HFF-Myc (cell line): Measurements from ENCODE around the gene RCOR1.

ENCODE experiments used
- DNase-seq: peaks from one replicate; pipeline ENCODE4 v3.0.0-alpha.2; 2011; ENCODE audit warnings: low read depth; ENCODE audit errors: extremely low read depth
- H3K4me3 ChIP-seq: replicated peaks from 2 replicates; pipeline ENCODE4 v1.5.1; 2011; ENCODE audit warnings: low read depth, mild to moderate bottlenecking, control low read depth, low read length
- TF ChIP-seq, protein P1 (sequence below): IDR thresholded peaks from 2 replicates; pipeline ENCODE4 v1.5.1; 2012; ENCODE audit warnings: mild to moderate bottlenecking, low read depth, low read length, control low read depth; ENCODE audit errors: missing control alignments

The RCOR1 gene

GRCh38 chr14:102734436-102734835 is 142.0 kb downstream of the RCOR1 start:
- TF ChIP-seq, protein P1, sequence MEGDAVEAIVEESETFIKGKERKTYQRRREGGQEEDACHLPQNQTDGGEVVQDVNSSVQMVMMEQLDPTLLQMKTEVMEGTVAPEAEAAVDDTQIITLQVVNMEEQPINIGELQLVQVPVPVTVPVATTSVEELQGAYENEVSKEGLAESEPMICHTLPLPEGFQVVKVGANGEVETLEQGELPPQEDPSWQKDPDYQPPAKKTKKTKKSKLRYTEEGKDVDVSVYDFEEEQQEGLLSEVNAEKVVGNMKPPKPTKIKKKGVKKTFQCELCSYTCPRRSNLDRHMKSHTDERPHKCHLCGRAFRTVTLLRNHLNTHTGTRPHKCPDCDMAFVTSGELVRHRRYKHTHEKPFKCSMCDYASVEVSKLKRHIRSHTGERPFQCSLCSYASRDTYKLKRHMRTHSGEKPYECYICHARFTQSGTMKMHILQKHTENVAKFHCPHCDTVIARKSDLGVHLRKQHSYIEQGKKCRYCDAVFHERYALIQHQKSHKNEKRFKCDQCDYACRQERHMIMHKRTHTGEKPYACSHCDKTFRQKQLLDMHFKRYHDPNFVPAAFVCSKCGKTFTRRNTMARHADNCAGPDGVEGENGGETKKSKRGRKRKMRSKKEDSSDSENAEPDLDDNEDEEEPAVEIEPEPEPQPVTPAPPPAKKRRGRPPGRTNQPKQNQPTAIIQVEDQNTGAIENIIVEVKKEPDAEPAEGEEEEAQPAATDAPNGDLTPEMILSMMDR = no peak
- DNase-seq = no peak
- no peak overlapping the region for H3K4me3 ChIP-seq

DNA sequence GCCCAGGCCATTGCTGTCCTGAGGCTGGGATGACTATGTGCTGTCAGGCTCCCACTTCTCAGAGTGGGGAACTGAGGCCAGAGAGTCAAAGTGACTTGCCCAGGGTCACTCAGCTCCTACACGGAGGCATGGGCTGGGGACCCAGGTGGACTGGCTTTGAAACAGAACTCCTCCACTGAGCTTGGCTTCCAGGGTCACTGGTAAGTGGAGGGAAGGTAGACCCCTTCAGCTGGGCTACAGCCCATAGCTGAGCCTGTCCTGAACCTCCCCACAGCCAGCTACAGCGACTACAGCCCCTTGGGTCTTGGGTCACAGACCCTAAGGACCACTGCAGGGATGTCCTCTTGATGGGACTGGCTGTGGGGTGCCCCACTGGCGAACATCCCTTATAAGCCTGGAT is 144.5 kb downstream of the RCOR1 start:
- TF ChIP-seq, protein P1 = no peak
- DNase-seq = no peak
- H3K4me3 ChIP-seq = no peak overlapping the region

DNA sequence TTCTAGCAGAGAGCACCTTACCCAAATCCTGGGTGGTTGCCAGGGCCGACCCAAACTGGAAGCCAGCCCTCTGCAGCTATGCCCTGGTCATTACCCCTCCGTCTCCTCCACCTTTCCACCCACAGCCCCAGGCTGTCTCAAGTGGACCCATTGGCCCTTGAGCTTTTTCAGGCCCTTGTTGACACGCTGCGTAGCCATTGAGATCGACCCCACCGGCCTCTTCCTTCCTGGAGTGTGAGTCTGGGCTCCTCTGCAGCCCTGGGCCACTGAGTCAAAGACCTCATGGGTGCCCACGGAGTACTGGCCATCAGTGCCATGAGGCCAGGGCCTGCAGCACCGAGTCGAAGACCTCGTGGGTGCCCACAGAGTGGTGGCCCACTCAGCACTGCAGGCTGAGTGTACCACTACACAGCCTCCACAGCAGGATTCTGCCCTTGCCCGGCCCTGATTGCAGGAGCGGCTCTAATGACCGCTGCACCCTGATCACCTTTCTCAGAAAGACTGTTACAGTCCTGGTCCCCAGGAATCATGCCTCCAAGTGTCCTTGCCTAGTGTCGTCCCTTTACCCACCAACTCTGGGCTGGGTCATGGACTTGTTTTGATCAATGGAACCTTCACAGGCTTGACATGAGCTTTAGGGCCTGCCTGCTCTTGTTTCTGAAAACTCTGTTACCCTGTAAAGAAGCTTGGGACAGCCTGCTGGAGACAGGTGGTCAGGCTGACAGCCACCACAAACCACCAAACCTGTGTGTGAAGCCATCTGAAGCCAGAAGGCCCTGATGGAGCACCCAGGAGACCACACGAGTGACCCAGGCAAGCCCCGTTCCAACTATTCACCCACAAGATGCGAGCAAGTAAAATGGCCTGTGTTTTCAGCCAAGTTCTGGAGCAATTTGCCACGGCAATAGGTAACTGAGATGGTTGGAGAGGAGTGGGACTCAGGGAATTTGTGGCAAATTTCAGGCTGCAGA is 145.2 kb downstream of the RCOR1 start:
- DNase-seq = no peak
- no peak overlapping the region for H3K4me3 ChIP-seq
- TF ChIP-seq, protein P1 = no peak

GRCh38 chr14:102738373-102739189 is 146.1 kb downstream of the RCOR1 start:
- no peak for DNase-seq
- TF ChIP-seq, protein P1 = no peak
- no peak overlapping the region for H3K4me3 ChIP-seq

DNA sequence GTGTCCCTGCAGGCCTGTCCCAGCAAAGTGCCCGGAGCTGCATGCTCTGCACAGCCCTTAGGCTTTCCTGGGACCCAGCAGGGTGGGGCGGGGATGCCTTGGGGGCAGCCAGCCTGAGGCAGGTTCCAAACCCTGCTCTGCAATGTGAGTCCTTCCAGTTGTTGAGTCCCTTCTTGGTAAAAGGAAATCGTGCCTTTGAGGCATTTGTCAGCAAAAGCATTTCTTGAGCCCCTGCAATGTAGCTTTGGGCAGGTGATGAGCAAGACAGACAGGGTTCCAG is 146.7 kb downstream of the RCOR1 start:
- TF ChIP-seq, protein P1 = no peak
- H3K4me3 ChIP-seq = no peak overlapping the region
- DNase-seq = no peak

- no peak for DNase-seq
- TF ChIP-seq, protein P1 = no peak
- no peak overlapping the region for H3K4me3 ChIP-seq
Measured at GRCh38 chr14:102746634-102747438, 154.4 kb downstream of the RCOR1 start.
